Omental fat pad (tissue), 4 donors: ENCODE measurements around the gene DCXR. TPM values are rescaled to one million over a fixed set of nuclear protein-coding genes. Genes with fewer than 3 reads are reported as not detected.

Source experiments
- ATAC-seq: fragments of 150-250 bp; one replicate; pipeline ENCODE4 v1.9.1; 2016; ENCODE audit warnings: mild to moderate bottlenecking, moderate library complexity; ENCODE audit not compliant: low FRiP score
- DNase-seq: peaks from one replicate; pipeline ENCODE4 v3.0.0-alpha.2; 2019; ENCODE audit warnings: low spot score
- total RNA-seq, 4 donors: library from RNA; depleted of rRNA; stranded (reverse); fragments of >200 nt; gene quantifications; one replicate each; pipeline ENCODE4 v1.1.0, GENCODE V29; 2016
- TF ChIP-seq, protein P1 (sequence below), 3 donors: fragments of 450-650 bp; IDR thresholded peaks; one replicate each; pipeline ENCODE4 v1.5.1; 2016 to 2017; ENCODE audit warnings: antibody characterized with exemption in 3 of 3, mild to moderate bottlenecking in 3 of 3, moderate library complexity in 2 of 3

The DCXR gene
- total RNA-seq, 4 donors from 2014 or later, result 190 to 327 (median 225) TPM

DNA sequence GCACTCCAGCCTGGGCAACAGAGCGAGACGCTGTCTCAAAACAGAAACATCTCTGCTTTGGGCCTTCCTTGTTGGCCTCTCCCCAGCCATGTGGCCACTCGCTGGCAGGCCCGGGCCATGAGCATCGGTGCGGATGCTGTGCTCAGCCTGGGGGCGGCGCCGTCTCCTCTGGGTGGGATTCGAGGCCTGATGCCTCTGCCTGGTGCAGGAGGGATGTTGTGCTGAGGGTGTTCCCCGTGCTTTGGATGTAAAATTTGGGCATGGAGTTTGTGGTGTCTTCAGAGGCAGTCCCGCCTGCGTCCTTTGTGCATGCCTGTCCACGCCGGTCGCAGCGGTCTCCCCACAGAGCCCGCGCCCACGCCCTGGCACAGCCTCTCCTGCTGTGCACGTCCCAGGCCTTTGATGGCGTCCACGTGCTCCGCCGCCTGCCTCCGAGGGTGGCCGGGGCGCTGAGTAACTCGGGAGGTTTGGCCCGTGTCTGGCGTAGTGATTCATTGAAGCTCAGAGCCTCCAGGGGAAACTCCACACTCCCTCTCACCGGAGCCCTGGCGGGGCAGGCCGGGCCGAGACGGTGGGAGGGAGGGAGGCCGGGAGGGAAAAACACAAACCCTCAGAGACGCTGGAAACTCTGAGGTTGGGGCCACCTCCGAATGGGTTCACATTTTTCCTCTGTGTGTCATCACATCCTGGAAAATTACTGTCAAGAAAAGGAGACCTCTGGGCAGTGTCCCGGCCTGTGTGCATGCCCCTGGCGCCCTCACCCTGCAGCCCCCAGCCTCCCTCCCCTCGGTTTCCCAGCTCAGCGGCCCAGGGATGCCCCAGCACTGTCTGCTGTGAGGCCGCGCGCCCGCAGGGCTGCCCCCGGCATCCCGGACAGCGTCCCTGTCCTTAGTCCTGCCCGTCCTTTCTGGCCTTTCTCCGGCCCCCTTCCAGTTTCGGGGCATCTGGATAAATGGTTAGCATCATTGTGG is 33.8 kb downstream of the DCXR start:
- peak; percentile 62 for DNase-seq
- peak; percentile 90 for ATAC-seq
- TF ChIP-seq, protein P1, sequence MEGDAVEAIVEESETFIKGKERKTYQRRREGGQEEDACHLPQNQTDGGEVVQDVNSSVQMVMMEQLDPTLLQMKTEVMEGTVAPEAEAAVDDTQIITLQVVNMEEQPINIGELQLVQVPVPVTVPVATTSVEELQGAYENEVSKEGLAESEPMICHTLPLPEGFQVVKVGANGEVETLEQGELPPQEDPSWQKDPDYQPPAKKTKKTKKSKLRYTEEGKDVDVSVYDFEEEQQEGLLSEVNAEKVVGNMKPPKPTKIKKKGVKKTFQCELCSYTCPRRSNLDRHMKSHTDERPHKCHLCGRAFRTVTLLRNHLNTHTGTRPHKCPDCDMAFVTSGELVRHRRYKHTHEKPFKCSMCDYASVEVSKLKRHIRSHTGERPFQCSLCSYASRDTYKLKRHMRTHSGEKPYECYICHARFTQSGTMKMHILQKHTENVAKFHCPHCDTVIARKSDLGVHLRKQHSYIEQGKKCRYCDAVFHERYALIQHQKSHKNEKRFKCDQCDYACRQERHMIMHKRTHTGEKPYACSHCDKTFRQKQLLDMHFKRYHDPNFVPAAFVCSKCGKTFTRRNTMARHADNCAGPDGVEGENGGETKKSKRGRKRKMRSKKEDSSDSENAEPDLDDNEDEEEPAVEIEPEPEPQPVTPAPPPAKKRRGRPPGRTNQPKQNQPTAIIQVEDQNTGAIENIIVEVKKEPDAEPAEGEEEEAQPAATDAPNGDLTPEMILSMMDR (IDR thresholded peaks at IDR 0.05), result no peak

DNA sequence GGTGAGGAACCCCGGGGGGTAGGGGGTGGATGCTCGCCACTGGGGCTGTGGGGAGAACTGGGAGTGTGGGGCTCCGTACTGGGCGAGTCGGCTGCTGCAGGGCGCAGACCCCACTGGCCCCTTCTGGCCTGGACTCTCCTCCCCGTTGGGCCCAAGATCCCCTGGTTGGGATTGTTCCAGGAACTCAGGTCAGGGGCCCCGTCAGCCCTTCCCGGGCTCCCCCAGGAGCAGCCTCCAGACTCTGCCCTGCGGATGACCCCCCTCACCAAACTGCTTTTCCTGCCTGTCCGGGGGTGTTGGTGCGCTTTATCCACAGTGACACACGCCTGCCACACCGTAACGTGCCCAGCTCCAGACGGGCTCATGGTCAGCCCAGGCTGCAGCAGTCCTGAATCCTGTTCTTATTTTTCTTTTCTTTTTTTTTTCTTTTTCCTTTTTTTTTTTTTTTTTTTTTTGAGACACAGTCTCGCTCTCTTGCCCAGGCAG is 35.9 kb downstream of the DCXR start:
- TF ChIP-seq, protein P1 (IDR thresholded peaks at IDR 0.05), result no peak
- DNase-seq (no peak), ATAC-seq (no peak)

DNA sequence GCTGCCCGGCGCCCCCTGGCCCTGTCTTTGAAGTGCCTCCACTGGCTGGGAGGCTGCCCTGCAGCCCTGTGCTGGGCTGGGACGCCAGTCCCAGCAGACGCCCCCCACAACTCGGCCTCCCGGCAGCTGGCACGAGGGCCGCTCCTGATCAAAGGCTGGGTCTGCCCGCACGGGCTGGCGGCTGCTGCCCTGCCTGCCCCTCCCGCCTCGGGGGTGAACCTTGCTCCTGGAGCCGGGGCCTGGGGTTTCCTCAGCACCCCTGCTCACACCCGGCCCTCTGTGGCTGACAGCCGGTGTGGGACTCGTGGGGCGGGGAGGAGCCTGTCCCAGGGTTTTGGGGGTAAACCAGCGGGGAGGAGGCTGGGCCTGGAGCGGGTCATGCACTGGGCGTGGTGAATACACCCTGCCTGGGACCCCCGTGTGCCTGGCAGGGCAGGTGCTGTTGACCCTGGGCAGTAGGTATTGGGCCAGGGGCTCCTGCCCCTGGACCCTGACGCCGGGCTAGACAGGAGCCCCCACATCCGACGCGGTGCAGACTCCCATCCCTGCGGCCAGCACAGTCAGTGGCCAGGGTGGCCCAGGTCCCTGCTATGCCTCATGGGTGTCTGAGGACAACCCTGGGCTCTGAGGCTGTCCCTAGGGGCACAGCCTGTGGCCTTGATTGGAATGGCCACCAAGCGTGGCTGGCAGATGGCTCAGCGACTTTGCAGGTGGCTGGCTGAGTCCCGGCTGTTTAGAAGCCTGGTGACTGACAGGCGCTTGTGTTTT is 36.5 kb downstream of the DCXR start:
- no peak for ATAC-seq
- no peak for DNase-seq
- TF ChIP-seq, protein P1 (IDR thresholded peaks at IDR 0.05), result no peak

DNA sequence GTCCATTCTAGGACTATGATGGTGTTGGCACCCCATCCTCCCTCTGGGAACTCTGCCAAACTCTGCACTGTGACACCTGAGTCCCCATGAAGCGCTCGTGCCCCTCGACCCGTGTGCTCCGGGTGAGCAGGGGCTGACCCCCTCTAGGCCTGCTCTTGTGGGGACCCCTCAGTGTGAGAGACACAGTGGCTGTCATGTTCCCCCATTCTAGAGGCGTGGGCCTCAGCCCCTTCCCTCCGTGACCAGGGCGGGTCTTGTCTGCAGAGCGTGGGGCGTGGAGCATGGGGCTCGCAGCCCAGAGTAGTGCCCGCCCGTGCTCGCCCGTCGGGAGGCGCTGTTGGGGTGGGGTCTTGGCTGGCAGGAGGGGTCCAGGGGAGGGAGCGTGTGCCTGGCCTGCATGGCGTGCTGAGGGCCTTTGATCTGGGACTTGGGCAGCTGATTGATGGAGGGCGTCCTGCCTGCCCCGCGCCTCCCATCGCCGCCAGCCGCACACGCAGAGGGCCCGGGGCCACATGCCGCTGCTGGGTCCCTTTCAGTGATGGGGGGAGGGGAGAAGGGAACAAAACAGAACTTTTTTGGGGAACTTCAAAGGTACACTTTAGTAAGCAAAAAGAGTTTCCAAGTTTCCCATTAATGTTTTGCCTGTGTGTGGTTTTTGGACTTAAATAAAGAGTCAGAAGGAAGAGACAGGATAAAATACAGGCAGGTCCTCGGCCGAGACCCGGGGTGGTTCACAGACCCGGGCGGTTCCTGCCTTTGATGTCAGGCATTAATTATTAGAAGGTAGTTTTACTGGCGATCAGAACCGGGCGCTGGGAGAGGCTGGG is 37.3 kb downstream of the DCXR start:
- ATAC-seq (no peak), DNase-seq (no peak)
- TF ChIP-seq, protein P1 (IDR thresholded peaks at IDR 0.05), result no peak

DNA sequence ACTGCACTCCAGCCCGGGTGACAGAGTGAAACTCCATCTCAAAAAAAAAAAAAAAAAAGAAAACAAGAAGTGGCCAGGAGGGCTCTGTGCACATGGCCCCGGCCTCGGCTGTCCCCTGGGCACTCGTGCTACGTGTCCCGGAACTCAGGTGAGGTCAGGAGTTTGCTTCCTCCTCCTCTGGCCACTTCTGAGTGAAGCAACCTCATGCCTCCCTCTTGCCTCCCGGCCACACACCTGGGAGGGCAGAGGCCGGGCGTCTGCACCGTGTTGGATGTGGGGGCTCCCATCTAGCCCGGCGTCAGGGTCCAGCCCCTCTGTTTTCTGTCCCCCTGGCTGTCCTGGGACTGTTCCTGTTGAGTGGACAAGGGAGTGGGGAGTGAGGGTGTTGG is 37.9 kb downstream of the DCXR start:
- DNase-seq, result no peak
- no peak for ATAC-seq
- TF ChIP-seq, protein P1 (IDR thresholded peaks at IDR 0.05), result no peak

DNA sequence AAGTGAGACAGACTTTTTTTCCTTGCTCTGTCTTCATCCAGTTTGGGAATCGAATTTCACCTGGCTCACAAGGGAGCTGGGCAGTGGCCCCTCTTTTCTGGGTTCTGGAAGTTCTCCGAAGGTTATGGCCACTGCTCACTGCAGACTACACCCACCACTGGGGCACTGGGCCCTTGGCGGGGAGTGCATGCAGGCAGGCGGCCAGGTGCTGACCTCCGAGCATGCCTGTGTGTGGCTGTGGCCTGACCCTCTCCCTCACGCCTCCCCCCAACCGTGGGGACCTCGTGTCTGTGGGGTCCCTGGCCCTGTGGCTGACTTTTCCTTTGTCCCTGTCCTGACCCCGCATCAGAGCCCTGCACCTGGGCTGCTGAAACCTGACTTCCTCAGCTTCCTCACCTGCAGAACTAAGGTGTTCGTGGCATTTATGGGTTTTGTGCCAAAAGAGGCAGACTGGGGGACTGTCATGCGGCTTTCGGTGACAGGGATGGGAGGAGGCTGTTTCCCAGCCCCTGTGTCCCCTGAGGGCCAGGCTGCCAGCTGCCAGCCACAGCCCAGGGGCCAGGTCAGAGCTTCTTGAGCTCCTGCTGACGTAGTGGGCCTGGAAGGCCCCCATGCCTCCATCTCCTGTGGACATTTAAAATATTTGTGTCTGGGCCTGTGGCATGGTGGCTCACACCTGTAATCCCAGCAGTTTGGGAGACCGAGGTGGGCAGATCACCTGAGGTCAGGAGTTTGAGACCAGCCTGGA is 38.6 kb downstream of the DCXR start:
- no peak for DNase-seq
- TF ChIP-seq, protein P1 (IDR thresholded peaks at IDR 0.05), result no peak
- ATAC-seq, result no peak
